Kidney epithelial cell (primary cell): Measurements from ENCODE around the gene KCNMB4. TPM values are rescaled to one million over a fixed set of nuclear protein-coding genes. Genes with fewer than 3 reads are reported as not detected.

Experiments
- DNase-seq: peaks from one replicate; pipeline ENCODE4 v3.0.0-alpha.2; 2010; ENCODE audit warnings: low read depth
- H3K27me3 ChIP-seq: 2 replicates; pipeline ENCODE4 v1.6.0; 2011; ENCODE audit warnings: low read length; ENCODE audit not compliant: control insufficient read depth, insufficient read depth
- H3K36me3 ChIP-seq: 2 replicates; pipeline ENCODE4 v1.5.1; 2011; ENCODE audit warnings: low read length; ENCODE audit not compliant: control insufficient read depth, insufficient read depth
- H3K4me3 ChIP-seq: 2 replicates; pipeline ENCODE4 v1.5.1; 2011; ENCODE audit warnings: low read depth, mild to moderate bottlenecking, control low read depth, low read length
- total RNA-seq: library from RNA; depleted of rRNA; stranded (reverse); fragments of >200 nt; gene quantifications from 2 replicates; pipeline ENCODE4 v1.2.3, GENCODE V29; 2015
- TF ChIP-seq, protein P1 (sequence below): IDR thresholded peaks from 2 replicates; pipeline ENCODE4 v1.5.1; 2011; ENCODE audit warnings: mild to moderate bottlenecking, moderate library complexity, low read length, control low read depth, inconsistent platforms; ENCODE audit not compliant: insufficient read depth, poor library complexity, severe bottlenecking

The KCNMB4 gene
- total RNA-seq, 1 donor from 2014 or later: 1.6 TPM

DNA sequence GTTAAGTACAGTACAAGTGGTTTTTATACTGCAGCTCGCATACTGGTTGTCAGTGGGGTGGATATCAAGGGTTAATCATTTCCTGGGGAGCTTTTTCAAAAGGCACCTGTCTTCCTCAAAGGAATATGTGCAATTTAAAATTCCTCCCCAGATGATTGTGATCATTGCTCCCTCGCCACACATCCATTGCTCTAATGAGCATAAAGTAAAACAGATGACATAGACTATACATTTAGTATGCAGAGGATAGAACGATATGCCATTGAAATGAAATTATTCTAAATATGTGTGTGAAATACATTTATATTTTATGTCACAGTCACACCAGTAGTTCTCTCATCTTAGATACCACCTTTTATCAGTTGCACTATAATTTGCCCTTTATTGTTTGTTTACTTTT is 36.4 kb upstream of the KCNMB4 start:
- TF ChIP-seq, protein P1, sequence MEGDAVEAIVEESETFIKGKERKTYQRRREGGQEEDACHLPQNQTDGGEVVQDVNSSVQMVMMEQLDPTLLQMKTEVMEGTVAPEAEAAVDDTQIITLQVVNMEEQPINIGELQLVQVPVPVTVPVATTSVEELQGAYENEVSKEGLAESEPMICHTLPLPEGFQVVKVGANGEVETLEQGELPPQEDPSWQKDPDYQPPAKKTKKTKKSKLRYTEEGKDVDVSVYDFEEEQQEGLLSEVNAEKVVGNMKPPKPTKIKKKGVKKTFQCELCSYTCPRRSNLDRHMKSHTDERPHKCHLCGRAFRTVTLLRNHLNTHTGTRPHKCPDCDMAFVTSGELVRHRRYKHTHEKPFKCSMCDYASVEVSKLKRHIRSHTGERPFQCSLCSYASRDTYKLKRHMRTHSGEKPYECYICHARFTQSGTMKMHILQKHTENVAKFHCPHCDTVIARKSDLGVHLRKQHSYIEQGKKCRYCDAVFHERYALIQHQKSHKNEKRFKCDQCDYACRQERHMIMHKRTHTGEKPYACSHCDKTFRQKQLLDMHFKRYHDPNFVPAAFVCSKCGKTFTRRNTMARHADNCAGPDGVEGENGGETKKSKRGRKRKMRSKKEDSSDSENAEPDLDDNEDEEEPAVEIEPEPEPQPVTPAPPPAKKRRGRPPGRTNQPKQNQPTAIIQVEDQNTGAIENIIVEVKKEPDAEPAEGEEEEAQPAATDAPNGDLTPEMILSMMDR: no peak
- no peak overlapping the region for H3K4me3 ChIP-seq
- H3K27me3 ChIP-seq: no peaks in the 10 kb centered on the region
- no peak for DNase-seq
- no peaks in the 10 kb centered on the region for H3K36me3 ChIP-seq

DNA sequence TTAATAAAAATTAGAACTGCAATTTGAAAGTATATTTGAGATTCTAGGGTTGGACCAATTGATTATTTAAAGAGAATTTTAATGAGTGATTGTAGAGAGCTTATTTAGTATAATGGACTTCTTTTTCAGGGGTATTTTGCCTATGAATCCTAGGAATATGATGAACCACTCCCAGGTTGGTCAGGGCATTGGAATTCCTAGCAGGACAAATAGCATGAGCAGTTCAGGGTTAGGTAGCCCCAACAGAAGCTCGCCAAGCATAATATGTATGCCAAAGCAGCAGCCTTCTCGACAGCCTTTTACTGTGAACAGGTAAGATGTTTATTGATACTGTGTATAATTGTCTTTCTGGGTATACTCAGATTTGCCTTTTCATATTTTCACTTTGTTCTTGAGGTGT is 35.9 kb upstream of the KCNMB4 start:
- Histone ChIP-seq H3K4me3 (no peak overlapping the region), H3K36me3 (no peaks in the 10 kb centered on the region), H3K27me3 (no peaks in the 10 kb centered on the region)
- TF ChIP-seq, protein P1: no peak
- no peak for DNase-seq

DNA sequence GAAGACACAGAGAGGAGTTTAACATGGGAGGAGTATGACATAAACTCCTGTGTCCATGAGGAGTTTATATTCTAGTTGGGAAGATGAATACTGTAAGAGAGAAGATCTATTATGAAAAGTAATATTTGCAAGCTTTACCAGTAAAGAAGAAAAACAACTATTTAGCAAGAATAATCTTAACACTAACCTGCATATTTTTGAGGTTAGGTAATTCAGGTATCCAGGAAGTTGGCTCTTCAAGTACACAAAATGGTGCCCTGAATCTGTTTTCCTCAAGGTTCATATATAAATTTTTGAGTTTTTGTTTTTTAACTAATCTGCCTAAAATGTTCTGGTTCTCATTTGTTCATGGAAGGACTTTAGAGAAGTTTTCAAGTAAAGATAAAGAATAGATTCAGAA is 33.9 kb upstream of the KCNMB4 start:
- no peak for DNase-seq
- TF ChIP-seq, protein P1: no peak

DNA sequence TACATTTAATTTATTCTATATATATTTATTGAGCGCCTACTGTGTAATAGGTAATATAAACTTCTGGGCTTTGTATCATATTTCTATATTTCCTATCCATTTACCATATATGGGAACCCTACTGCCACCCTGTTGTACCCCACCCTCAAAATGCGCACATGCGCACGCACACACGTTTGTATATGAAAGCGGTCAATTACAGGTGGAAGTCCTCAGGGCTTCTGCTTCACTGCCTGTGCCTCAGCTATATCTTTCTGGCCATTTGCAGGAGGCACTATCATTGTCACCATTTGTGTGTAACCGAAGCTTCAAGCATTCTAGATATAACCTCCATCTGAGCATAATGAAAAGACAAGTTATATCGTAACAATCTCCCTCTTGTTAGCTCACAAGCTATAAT is 31.3 kb upstream of the KCNMB4 start:
- Histone ChIP-seq H3K4me3 (no peak overlapping the region), H3K36me3 (no peaks in the 10 kb centered on the region), H3K27me3 (no peaks in the 10 kb centered on the region)
- DNase-seq: no peak
- TF ChIP-seq, protein P1: no peak

More for the DNA sequence above, 33.9 kb upstream of the KCNMB4 start:
- Histone ChIP-seq H3K27me3 (no peaks in the 10 kb centered on the region), H3K4me3 (no peak overlapping the region), H3K36me3 (no peaks in the 10 kb centered on the region)

DNA sequence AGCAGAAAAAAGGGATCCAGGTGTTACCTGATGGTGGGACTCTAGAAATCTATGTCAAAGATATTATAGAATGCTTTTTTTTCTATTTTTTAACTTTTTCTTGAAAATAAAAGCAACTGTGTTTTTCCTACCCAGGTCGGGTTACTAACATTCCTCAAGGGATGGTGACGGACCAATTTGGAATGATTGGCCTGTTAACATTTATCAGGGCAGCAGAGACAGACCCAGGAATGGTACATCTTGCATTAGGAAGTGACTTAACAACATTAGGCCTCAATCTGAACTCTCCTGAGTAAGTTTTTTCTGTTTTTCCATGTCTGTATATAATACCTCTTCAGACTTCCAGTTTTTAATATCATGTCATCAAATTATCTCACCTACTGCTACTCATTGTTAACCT is 27.6 kb upstream of the KCNMB4 start:
- no peaks in the 10 kb centered on the region for H3K36me3 ChIP-seq
- no peak for DNase-seq
- no peak overlapping the region for H3K4me3 ChIP-seq
- H3K27me3 ChIP-seq: no peaks in the 10 kb centered on the region
- TF ChIP-seq, protein P1: no peak

DNA sequence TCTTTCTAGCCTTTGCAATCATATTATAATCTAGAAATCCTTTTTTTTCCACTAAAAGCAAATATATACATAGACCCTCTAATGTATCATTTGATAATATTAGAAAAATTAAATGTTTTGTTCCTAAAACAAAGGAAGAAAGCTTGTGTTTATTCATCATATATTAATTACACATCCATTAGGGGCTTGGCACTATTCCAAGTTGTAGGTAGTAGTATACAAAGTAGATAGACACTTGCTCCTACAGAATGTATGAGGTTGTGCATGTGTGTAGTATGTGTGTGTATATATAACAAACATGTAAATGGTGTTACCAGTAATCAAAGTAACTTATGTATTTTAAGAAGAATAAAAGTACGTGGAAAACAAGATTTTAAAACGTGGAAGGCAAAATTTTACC is 15.0 kb upstream of the KCNMB4 start:
- no peak overlapping the region for H3K4me3 ChIP-seq
- TF ChIP-seq, protein P1: no peak
- no peak for DNase-seq
- no peaks in the 10 kb centered on the region for H3K27me3 ChIP-seq
- H3K36me3 ChIP-seq: peaks cover 1% of the 10 kb centered on the region
